H9 (cell line): ENCODE measurements around the gene DDX20. TPM values are rescaled to one million over a fixed set of nuclear protein-coding genes. Genes with fewer than 3 reads are reported as not detected.

Source experiments
- DNase-seq: peaks from one replicate; pipeline ENCODE4 v3.0.0-alpha.2; 2017
- H2AFZ ChIP-seq: one replicate; pipeline ENCODE4 v1.6.1; 2013; ENCODE audit warnings: mild to moderate bottlenecking, low read length, control low read depth, moderate library complexity
- H2AK5ac ChIP-seq: 2 replicates; pipeline ENCODE4 v1.6.1; 2013; ENCODE audit warnings: low read length, control low read depth, mixed read lengths; ENCODE audit not compliant: insufficient read length
- H2BK120ac ChIP-seq: one replicate; pipeline ENCODE4 v1.6.1; 2013; ENCODE audit warnings: low read depth, mild to moderate bottlenecking, low read length, control low read depth, inconsistent platforms; ENCODE audit not compliant: poor library complexity, severe bottlenecking
- H2BK12ac ChIP-seq: 2 replicates; pipeline ENCODE4 v1.6.1; 2013; ENCODE audit warnings: low read length, control low read depth, mixed read lengths, low read depth; ENCODE audit not compliant: insufficient read length
- H2BK15ac ChIP-seq: 2 replicates; pipeline ENCODE4 v1.6.1; 2013; ENCODE audit warnings: low read depth, low read length, control low read depth
- H2BK20ac ChIP-seq: one replicate; pipeline ENCODE4 v1.6.1; 2013; ENCODE audit warnings: low read depth, mild to moderate bottlenecking, low read length, control low read depth, inconsistent platforms; ENCODE audit not compliant: poor library complexity, severe bottlenecking
- H2BK5ac ChIP-seq: 2 replicates; pipeline ENCODE4 v1.6.1; 2013; ENCODE audit warnings: low read length, control low read depth, mixed read lengths; ENCODE audit not compliant: insufficient read length
- H3K14ac ChIP-seq: 2 replicates; pipeline ENCODE4 v1.6.1; 2013; ENCODE audit warnings: low read length, control low read depth; ENCODE audit not compliant: insufficient read depth
- H3K18ac ChIP-seq: 2 replicates; pipeline ENCODE4 v1.6.1; 2013; ENCODE audit warnings: low read depth, mild to moderate bottlenecking, mixed read lengths, low read length, control low read depth; ENCODE audit not compliant: insufficient read length
- H3K23ac ChIP-seq: 2 replicates; pipeline ENCODE4 v1.6.1; 2013; ENCODE audit warnings: low read length, control low read depth, mixed read lengths, low read depth; ENCODE audit not compliant: insufficient read length
- H3K23me2 ChIP-seq: 2 replicates; pipeline ENCODE4 v1.6.1; 2013; ENCODE audit warnings: low read depth, mild to moderate bottlenecking, mixed read lengths, low read length, control low read depth; ENCODE audit not compliant: insufficient read length, poor library complexity, severe bottlenecking
- H3K27ac ChIP-seq: 2 replicates; pipeline ENCODE4 v1.5.1; 2013; ENCODE audit warnings: low read length, control low read depth, mixed read lengths, low read depth; ENCODE audit not compliant: insufficient read length
- H3K27me3 ChIP-seq: 2 replicates; pipeline ENCODE4 v1.6.1; 2013; ENCODE audit warnings: low read length, control low read depth, inconsistent platforms; ENCODE audit not compliant: insufficient read depth
- H3K4ac ChIP-seq: 2 replicates; pipeline ENCODE4 v1.6.1; 2013; ENCODE audit warnings: low read depth, mild to moderate bottlenecking, control low read depth, inconsistent platforms, low read length, moderate library complexity
- H3K4me1 ChIP-seq: 2 replicates; pipeline ENCODE4 v1.6.1; 2013; ENCODE audit warnings: low read length, control low read depth, inconsistent platforms; ENCODE audit not compliant: insufficient read depth
- H3K4me2 ChIP-seq: 2 replicates; pipeline ENCODE4 v1.6.1; 2013; ENCODE audit warnings: low read length, control low read depth, mixed read lengths; ENCODE audit not compliant: insufficient read length, insufficient read depth
- H3K56ac ChIP-seq: 2 replicates; pipeline ENCODE4 v1.6.1; 2013; ENCODE audit warnings: low read depth, mild to moderate bottlenecking, mixed read lengths, low read length, control low read depth; ENCODE audit not compliant: insufficient read length
- H3K79me1 ChIP-seq: 2 replicates; pipeline ENCODE4 v1.6.1; 2013; ENCODE audit warnings: low read depth, mild to moderate bottlenecking, moderate library complexity, low read length, control low read depth, inconsistent platforms; ENCODE audit not compliant: insufficient read depth, poor library complexity, severe bottlenecking
- H3K79me2 ChIP-seq: 2 replicates; pipeline ENCODE4 v1.6.1; 2013; ENCODE audit warnings: low read length, control low read depth, inconsistent platforms; ENCODE audit not compliant: insufficient read depth
- H3K9ac ChIP-seq: 2 replicates; pipeline ENCODE4 v1.6.1; 2013; ENCODE audit warnings: low read length, control low read depth, mixed read lengths; ENCODE audit not compliant: insufficient read length; ENCODE audit errors: extremely low read depth
- H3K9me3 ChIP-seq: one replicate; pipeline ENCODE4 v1.6.1; 2013; ENCODE audit warnings: low read depth, low read length, inconsistent platforms; ENCODE audit not compliant: control insufficient read depth
- H3T11ph ChIP-seq: one replicate; pipeline ENCODE4 v1.6.1; 2013; ENCODE audit warnings: mild to moderate bottlenecking, low read length, control low read depth, inconsistent platforms
- H4K20me1 ChIP-seq: one replicate; pipeline ENCODE4 v1.6.1; 2013; ENCODE audit not compliant: control insufficient read depth, insufficient read length, insufficient read depth
- H4K5ac ChIP-seq: 2 replicates; pipeline ENCODE4 v1.6.1; 2013; ENCODE audit warnings: low read depth, mild to moderate bottlenecking, mixed read lengths, low read length, control low read depth; ENCODE audit not compliant: insufficient read length
- H4K8ac ChIP-seq: replicated peaks from 2 replicates; pipeline ENCODE4 v1.6.1; 2013; ENCODE audit warnings: low read length, control low read depth, mixed read lengths, low read depth; ENCODE audit not compliant: insufficient read length
- H4K91ac ChIP-seq: 2 replicates; pipeline ENCODE4 v1.6.1; 2013; ENCODE audit warnings: low read depth, mild to moderate bottlenecking, moderate library complexity, mixed read lengths, low read length, control low read depth; ENCODE audit not compliant: insufficient read length
- H3K27ac Mint-ChIP-seq, 3 experiments: 2 replicates in 2 of 3; 3 replicates in 1 of 3; pipeline ENCODE4 v1.8.0; 2020 to 2021; ENCODE audit warnings: mixed read lengths in 3 of 3, mild to moderate bottlenecking in 1 of 3, moderate library complexity in 1 of 3
- H3K27me3 Mint-ChIP-seq: 2 replicates; pipeline ENCODE4 v1.8.0; 2021; ENCODE audit warnings: low read depth, mild to moderate bottlenecking, moderate library complexity, mixed read lengths
- H3K36me3 Mint-ChIP-seq, 3 experiments: 2 replicates in 2 of 3; 3 replicates in 1 of 3; pipeline ENCODE4 v1.8.0; 2020 to 2021; ENCODE audit warnings: low read depth in 3 of 3, mixed read lengths in 3 of 3; ENCODE audit not compliant: insufficient read depth in 1 of 3
- H3K4me1 Mint-ChIP-seq, 2 experiments: 2 replicates each; pipeline ENCODE4 v1.8.0; 2020; ENCODE audit warnings: mixed read lengths in 2 of 2
- H3K4me3 Mint-ChIP-seq, 2 experiments: 2 replicates in 1 of 2; 3 replicates in 1 of 2; pipeline ENCODE4 v1.8.0; 2020 to 2021; ENCODE audit warnings: mild to moderate bottlenecking in 2 of 2, mixed read lengths in 2 of 2, moderate library complexity in 1 of 2
- H3K9me3 Mint-ChIP-seq, 2 experiments: 2 replicates in 1 of 2; 3 replicates in 1 of 2; pipeline ENCODE4 v1.8.0; 2020; ENCODE audit warnings: mild to moderate bottlenecking in 2 of 2, mixed read lengths in 2 of 2, moderate library complexity in 1 of 2
- CTCF ChIP-seq: fragments of 200-600 bp; sonication (generic); conservative IDR thresholded peaks from 3 replicates; pipeline ENCODE4 v1.8.0; 2021; ENCODE audit warnings: antibody characterized with exemption, mild to moderate bottlenecking
- WGBS: extraction: QIAGEN DNeasy Blood & Tissue Kit; methylation state at CpG from one replicate; pipeline ENCODE4 v1.1.7; 2013; ENCODE audit warnings: missing lambda C conversion rate, low lambda C conversion rate, mixed read lengths; ENCODE audit not compliant: insufficient read length; ENCODE audit errors: extremely low coverage; 5-methylcytosine and 5-hydroxymethylcytosine counted together
- total RNA-seq: library from RNA; stranded (reverse); gene quantifications from 2 replicates; pipeline ENCODE4 v1.2.1, GENCODE V29; 2021

Gene DDX20
- total RNA-seq, 1 experiment from 2014 or later, result 38.3 TPM

GRCh38 chr1:111793923-111794322 lies 38.2 kb downstream of the DDX20 start:
- H3K23ac ChIP-seq, result no peak overlapping the region
- no peaks in the 10 kb centered on the region for H3K36me3 Mint-ChIP-seq
- no peaks in the 10 kb centered on the region for H3K79me1 ChIP-seq
- no peak overlapping the region for H3T11ph ChIP-seq
- H4K20me1 ChIP-seq, result no peaks in the 10 kb centered on the region
- no peak overlapping the region for H3K9ac ChIP-seq
- H3K56ac ChIP-seq, result no peak overlapping the region
- no peaks in the 10 kb centered on the region for H3K9me3 Mint-ChIP-seq
- H3K27ac ChIP-seq, result no peak overlapping the region
- no peak overlapping the region for H2BK120ac ChIP-seq
- H3K14ac ChIP-seq, result no peak overlapping the region; the same call in 1 of the 2 replicates
- H3K4me1 Mint-ChIP-seq, result peaks cover 9 to 11% of the 10 kb centered on the region in 2 experiments
- H3K79me2 ChIP-seq, result no peaks in the 10 kb centered on the region
- no peak overlapping the region for H3K4me2 ChIP-seq
- TF ChIP-seq CTCF, result no peak
- H2BK12ac ChIP-seq, result no peak overlapping the region
- no peak overlapping the region for H4K5ac ChIP-seq
- H3K27ac Mint-ChIP-seq, result no peak overlapping the region
- no peak overlapping the region for H2BK20ac ChIP-seq
- WGBS, result no CpG with 5 or more reads among the region's 2 CpGs
- no peak overlapping the region for H4K91ac ChIP-seq
- DNase-seq, result no peak
- no peak overlapping the region for H3K18ac ChIP-seq
- no peak overlapping the region for H3K4me3 Mint-ChIP-seq
- H3K27me3 Mint-ChIP-seq, result no peaks in the 10 kb centered on the region
- no peak overlapping the region for H3K4ac ChIP-seq
- no peak overlapping the region for H4K8ac ChIP-seq
- no peak overlapping the region for H2BK15ac ChIP-seq
- H3K23me2 ChIP-seq, result no peaks in the 10 kb centered on the region
- peaks cover 2% of the 10 kb centered on the region; the same call in 1 of the 2 replicates for H3K4me1 ChIP-seq
- no peak overlapping the region for H2AFZ ChIP-seq
- H2BK5ac ChIP-seq, result no peak overlapping the region
- peaks cover 3% of the 10 kb centered on the region for H3K9me3 ChIP-seq
- no peak overlapping the region for H2AK5ac ChIP-seq
- H3K27me3 ChIP-seq, result no peaks in the 10 kb centered on the region
